Left hindlimb (tissue), 1 donor: Measurements from ENCODE around the gene PRUNE2.

Experiments
- DNase-seq: peaks from one replicate; pipeline ENCODE4 v3.0.0-alpha.2; 2018

Gene PRUNE2

DNA sequence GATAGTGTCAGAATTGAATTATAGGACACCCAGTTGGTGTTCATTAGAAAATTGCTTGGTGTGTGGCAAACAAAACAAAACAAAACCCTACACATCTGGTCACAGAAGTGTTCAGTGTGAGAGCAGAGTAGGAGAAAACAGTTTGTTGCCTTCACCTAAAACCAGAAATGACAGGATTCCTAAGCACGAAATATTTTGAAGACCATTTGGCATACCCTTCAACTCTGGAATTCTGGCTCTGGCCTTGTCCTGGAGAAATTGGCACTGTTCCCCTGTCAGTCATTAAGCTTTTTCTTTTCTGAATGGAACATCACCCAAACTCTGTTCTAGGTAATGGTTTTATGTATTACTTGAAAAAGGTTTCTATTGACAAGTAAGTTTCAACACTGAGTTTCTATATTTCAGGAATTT, 251.9 kb downstream of the PRUNE2 start:
- no peak for DNase-seq

GRCh38 chr9:76652894-76653293, 253.0 kb downstream of the PRUNE2 start:
- DNase-seq, result no peak

DNA sequence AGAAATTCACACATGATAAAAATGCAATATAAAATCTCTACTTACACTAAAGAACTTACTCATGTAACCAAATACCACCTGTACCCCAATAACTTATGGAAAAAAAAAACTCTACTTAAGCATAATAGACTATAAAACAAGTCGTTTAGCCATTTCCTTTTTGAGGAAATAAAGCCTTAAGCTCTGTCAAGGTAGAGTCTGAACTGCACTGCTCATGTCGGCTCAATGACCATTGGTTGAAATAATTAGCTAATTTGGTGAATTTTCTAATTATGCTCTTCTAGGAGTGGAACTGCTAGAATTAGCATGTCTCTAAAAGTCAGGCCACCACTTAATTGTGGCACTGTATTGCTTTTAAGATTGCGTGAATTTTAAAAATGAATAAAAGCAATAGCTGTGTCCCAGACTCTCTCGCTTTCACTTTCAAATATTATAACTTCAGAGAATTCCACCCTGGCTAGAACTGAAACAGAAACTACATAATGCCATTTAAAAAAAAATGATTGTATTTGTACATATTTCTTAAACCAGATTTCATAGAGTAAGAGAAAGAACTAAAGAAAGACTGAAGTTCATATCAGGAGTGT, 254.7 kb downstream of the PRUNE2 start:
- no peak for DNase-seq

- DNase-seq, result no peak
Measured at GRCh38 chr9:76650692-76651091, 255.2 kb downstream of the PRUNE2 start.

DNA sequence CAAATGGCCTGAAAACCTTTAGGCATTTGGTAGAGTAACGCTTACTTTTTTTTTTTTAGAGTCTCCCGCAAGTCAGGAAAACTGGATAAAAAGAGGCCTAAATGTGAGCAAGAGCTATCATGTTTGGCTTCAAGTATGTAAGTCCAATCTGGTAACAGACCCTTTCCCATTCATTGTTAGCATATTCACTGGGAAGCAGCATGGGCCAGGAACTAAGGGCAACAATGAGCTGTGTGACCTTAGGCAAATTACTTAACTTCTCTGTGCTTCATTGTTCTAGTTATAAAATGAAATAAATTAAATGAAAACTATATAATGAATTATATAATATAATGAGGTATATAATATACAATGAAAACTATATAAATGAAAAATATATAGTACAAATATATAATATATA, 256.0 kb downstream of the PRUNE2 start:
- no peak for DNase-seq

- DNase-seq, result no peak
Measured at GRCh38 chr9:76646249-76646648, 259.7 kb downstream of the PRUNE2 start.

DNA sequence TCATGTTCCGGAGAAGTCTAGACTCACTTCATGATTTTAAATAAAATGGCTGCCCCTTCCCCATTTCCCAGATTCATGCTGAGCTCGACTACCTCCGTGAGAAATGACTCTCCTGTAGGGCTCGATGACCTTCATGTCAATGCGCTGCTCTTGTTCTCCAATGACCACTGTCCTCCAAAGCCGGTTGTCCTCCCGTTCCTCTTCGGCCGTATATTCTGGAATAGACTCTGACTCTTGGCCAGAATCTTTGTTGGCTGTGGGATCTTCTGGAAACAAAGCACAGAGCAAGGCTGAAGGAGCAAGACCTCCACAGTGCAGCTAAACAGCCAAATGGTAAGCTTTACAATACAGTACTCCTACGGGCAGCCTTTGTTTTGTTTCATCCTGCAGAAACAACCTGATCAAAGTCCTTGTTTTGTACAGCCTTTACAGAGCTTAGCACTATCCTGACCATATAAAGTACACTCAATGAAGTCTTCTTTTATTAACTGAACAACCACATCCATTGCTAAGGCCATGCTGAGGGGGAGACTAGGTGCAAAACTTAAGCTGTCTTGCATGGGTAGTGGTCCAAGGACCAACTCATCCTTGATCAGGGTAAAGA, 261.2 kb downstream of the PRUNE2 start:
- DNase-seq, result no peak

DNA sequence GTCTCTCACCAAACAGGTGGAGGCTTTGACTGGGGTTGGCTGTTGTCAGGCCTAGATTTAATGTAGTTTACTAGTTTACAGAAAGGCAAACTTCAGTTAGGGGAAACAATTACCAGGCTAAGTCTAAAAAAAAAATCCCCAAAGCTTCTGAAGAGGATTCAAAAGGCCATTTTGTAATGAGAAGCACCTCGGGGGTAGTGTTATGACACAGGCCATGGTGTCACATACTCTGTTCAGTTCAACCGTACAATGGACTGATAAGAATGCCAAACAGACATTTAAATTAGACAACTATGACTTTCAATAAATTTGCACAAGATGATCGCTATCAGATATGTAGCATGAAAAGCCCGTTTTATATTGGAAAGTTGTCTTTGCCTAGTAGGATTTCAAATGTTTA, 261.7 kb downstream of the PRUNE2 start:
- no peak for DNase-seq

GRCh38 chr9:76643399-76644117, 262.4 kb downstream of the PRUNE2 start:
- DNase-seq, result no peak

GRCh38 chr9:76642701-76643209, 263.2 kb downstream of the PRUNE2 start:
- DNase-seq, result no peak

DNA sequence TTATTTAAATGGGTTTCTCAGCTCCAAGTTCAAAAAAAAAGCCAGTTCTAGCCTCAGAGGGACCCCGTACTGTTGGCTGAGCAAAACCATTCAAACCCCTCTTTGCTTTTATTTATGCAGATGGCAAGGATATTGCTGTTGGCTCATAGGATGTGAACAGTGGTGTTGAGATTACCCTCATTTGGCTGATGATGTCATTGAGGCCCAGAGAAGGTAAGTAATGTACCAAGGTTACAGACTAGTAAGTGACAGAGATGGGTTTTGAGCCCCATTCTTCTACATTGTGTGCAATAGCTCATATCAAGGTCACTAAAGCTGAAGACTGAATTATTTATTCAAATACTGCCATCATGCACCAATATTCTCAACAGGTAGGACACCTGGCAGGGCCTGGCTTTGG, 263.8 kb downstream of the PRUNE2 start:
- DNase-seq, result no peak

GRCh38 chr9:76638001-76638400, 267.9 kb downstream of the PRUNE2 start:
- no peak for DNase-seq

DNA sequence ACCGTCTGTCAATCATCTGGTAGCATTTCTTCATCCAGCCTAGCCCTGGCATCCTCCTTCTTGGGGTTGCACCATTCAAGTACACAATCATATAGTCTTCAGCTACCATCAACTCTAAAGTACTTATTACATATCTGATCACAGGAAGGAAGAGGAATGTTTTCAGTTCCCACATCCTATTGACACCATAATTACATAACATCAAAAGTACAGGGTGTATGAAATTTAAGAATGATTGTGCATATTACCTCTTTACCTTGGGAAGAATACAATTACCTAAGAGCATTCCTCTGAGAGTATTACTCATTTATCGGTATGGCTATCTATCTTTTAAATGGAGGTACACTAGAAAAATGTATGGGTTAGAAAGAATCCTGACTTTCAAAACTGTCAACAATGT, 268.5 kb downstream of the PRUNE2 start:
- DNase-seq, result no peak

DNA sequence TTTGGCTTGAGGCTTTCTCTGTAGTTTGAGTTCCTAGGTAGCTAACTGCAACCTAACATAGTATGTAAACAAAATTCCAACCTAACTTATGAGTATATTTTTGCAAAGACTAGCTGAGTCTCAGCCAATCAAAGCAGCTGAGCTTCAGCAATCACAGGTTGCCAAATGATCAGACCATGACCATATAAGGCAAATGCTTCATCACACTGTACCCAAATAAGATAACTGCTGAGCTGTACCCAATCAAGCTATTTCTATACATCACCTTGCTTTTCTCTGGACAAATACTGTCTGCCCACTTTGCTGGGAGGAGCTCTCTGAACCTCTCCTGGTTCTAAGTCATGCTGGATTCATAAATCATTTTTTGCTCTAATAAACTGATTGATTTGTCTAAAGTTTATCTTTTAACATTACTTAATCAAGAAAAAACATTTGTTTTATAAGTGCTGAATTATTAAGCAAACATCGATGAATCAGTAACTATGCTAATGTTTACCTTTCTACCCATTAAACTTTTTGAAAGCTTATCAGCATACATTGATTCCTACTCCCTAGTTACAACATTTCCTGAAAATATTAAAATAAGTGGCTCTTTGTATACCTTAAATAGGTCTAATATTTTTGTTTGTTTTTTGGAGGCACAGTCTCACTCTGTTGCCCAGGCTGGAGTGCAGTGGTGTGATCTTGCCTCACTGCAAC, 271.4 kb downstream of the PRUNE2 start:
- DNase-seq, result no peak

DNA sequence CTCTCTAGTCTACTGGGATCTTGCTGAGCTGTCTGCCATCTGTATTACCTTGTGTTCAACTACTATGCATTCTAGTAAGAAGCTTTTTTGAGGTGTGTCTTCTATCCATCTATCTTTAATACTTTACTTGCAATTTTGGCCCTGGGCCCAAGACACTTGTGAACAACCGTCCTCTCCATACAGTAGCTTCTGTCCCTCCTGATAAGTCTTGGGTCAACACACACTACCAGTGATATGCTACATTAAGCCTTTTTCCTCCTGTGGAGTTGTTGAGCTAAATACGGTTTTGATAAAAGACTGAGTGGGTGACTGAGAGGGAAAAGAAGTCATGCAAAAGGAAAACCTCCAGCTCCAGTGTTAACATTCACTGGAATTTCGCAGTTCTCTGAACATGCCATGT, 275.0 kb downstream of the PRUNE2 start:
- no peak for DNase-seq

- DNase-seq, result no peak
Measured at GRCh38 chr9:76629205-76629990, 276.5 kb downstream of the PRUNE2 start.

- DNase-seq, result no peak
Measured at GRCh38 chr9:76628155-76628554, 277.8 kb downstream of the PRUNE2 start.

- no peak for DNase-seq
Measured at GRCh38 chr9:76626980-76627379, 278.9 kb downstream of the PRUNE2 start.

DNA sequence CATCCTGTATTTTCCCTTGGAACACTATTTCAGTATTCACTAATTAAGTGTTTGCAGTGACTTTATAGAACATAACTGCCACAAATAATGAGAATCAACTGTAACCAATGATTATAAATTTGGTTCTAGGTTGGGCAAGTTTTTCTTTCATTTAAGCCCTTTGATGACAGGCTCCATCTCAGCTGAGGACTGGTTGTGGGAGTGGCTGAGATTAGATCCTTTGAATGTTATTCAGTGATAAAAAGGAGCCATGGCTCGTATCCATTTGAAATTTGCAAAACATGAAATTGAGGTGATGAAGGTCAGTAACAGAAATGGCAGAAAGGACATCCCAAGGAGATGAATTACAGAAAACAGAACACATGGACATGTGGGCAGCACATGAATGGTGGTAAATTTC, 279.8 kb downstream of the PRUNE2 start:
- no peak for DNase-seq

DNA sequence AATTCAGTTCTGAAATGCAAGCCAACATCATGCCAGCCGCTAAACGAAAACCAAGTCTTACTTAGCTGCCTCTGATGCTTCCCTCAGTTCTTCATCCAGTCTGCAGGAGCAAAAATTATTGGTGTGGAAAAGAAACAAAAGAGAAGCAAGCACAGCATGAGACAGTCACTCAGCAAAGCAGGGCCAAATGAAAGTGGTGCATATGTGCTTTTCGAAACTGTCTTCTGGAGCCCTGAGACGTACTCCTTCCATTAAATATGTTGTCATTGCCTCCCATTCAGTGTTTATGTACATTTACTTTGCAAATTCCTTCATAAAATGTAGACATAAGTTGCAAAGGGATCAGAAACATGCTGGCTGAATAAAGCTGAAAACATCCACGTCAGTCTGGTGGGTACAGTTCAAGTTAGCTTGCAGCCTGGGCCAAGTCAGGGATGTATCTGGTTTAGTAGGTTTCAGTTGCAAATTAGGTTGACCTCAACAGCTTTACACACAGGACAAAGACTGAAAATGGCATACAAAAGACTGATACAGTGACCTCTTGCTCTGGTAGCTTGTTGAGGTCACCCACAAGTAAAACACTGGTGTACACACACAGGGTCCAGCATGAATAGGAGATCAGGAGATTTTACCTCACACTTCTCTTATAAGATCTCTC, 281.4 kb downstream of the PRUNE2 start:
- DNase-seq, result no peak

DNA sequence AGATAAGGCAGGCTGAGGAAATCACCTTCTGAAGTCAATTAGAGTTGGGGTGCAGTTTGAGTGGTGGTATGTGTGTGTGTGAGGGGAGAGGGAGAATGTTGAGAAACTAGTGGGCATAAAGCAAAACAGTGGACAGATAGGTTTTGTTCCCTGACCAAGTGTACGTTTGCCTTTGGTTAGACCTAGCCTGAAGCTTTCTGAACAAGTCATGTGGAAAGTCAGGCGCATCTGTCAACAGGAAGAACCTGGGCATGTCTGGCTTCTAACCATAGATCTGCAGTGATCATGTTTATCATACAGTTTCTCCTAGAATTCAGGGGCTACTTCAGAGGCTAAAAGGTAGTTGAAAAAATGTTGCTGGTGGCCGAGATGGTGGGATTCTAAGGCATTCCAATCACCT, 284.9 kb downstream of the PRUNE2 start:
- no peak for DNase-seq

DNA sequence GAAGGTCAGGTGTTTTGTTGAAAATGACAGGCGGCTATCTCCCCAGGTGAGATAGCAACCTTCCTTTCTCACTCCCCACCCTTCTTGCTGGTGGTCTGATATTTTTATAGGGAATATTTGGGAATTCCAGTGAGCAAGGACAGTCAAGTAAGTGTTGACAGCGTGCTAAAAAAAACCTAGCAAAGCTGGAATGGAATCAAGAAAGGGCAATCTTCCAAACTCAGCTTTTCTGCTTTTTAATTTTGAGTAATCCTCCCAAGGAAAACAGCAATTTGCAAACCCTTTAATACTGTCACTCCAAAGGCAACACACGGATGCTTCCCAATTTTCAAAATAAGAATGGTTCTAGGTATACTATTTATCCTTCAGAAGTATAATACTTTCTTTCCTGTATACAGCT, 285.3 kb downstream of the PRUNE2 start:
- no peak for DNase-seq
